Endothelial cell of umbilical vein (primary cell): ENCODE measurements around the gene EXD3.

Experiments
- EZH2 ChIP-seq: IDR thresholded peaks from 2 replicates; pipeline ENCODE4 v1.6.1; 2012; ENCODE audit warnings: borderline replicate concordance, low read depth, mild to moderate bottlenecking, moderate library complexity, low read length, inconsistent platforms; ENCODE audit not compliant: severe bottlenecking
- FOS ChIP-seq: IDR thresholded peaks from 2 replicates; pipeline ENCODE4 v1.6.1; 2011; ENCODE audit warnings: mild to moderate bottlenecking, low read length, moderate library complexity, borderline replicate concordance; ENCODE audit not compliant: insufficient read depth
- GATA2 ChIP-seq: IDR thresholded peaks from 2 replicates; pipeline ENCODE4 v1.7.0; 2011; ENCODE audit warnings: low read depth, mild to moderate bottlenecking, moderate library complexity, mixed read lengths, low read length; ENCODE audit not compliant: insufficient read length, insufficient read depth
- MYC ChIP-seq: IDR thresholded peaks from one replicate; pipeline ENCODE4 v1.6.1; 2011; ENCODE audit warnings: mild to moderate bottlenecking, low read depth, low read length
- POLR2A ChIP-seq: IDR thresholded peaks from 2 replicates; pipeline ENCODE4 v1.6.1; 2012; ENCODE audit warnings: low read depth, mild to moderate bottlenecking, control low read depth, low read length
- POLR2AphosphoS5 ChIP-seq: IDR thresholded peaks from 2 replicates; pipeline ENCODE4 v1.6.1; 2012; ENCODE audit warnings: low read depth, mild to moderate bottlenecking, control low read depth, low read length, moderate library complexity; ENCODE audit not compliant: insufficient read depth
- TF ChIP-seq, protein P1 (sequence below), 2 donors: IDR thresholded peaks; 1 replicate in 1 of 2; 2 replicates in 1 of 2; pipeline ENCODE4 v1.5.1; 2011; ENCODE audit warnings: low read length in 2 of 2, mild to moderate bottlenecking in 2 of 2, moderate library complexity in 2 of 2, control low read depth in 1 of 2, inconsistent platforms in 1 of 2, low read depth in 1 of 2; ENCODE audit not compliant: insufficient read depth in 1 of 2; ENCODE audit errors: extremely low read depth in 1 of 2
- TF ChIP-seq, protein P2 (sequence below): IDR thresholded peaks from 2 replicates; pipeline ENCODE4 v1.6.1; 2011; ENCODE audit not compliant: insufficient read depth, insufficient read length

DNA sequence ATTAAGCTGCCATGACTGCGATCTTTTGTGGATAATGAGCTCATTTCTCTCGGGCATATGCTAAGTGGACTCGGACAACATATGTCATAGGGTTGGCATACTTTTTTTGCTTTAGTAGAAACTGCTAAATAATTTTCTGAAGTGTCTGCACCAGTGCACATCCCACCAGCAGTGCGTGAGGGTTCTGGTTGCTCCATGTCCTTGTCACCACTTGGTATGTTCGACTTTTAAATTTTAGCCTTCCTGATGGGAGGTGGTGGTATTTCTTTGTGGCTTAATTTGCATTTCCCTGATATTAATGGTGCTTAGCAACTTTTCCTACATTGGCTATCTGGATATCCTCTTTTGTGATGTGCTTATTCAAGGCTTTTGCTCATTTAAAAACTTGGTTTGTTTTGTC lies 63.1 kb downstream of the EXD3 start:
- TF ChIP-seq, protein P1, sequence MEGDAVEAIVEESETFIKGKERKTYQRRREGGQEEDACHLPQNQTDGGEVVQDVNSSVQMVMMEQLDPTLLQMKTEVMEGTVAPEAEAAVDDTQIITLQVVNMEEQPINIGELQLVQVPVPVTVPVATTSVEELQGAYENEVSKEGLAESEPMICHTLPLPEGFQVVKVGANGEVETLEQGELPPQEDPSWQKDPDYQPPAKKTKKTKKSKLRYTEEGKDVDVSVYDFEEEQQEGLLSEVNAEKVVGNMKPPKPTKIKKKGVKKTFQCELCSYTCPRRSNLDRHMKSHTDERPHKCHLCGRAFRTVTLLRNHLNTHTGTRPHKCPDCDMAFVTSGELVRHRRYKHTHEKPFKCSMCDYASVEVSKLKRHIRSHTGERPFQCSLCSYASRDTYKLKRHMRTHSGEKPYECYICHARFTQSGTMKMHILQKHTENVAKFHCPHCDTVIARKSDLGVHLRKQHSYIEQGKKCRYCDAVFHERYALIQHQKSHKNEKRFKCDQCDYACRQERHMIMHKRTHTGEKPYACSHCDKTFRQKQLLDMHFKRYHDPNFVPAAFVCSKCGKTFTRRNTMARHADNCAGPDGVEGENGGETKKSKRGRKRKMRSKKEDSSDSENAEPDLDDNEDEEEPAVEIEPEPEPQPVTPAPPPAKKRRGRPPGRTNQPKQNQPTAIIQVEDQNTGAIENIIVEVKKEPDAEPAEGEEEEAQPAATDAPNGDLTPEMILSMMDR (IDR thresholded peaks at IDR 0.05; ENCODE audit: extremely low read depth in 1 of 2, insufficient read depth in 1 of 2, low read depth in 1 of 2, low read length in 2 of 2) = no peak
- no peak for TF ChIP-seq POLR2A
- TF ChIP-seq FOS = no peak
- no peak for TF ChIP-seq POLR2AphosphoS5
- TF ChIP-seq EZH2 = no peak
- TF ChIP-seq, protein P2, sequence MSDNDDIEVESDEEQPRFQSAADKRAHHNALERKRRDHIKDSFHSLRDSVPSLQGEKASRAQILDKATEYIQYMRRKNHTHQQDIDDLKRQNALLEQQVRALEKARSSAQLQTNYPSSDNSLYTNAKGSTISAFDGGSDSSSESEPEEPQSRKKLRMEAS = no peak
- TF ChIP-seq GATA2 = no peak
- no peak for TF ChIP-seq MYC
